Embryonic facial prominence (tissue), 1 donor: ENCODE measurements around the gene APOBEC3B.
"Not testable (repeated sequence)": the region's sequence is repeated elsewhere in the genome, so short reads cannot be mapped to it uniquely, and the experiment has no call there.

Source experiments
- DNase-seq: peaks from one replicate; pipeline ENCODE4 v3.0.0-alpha.2; 2016; ENCODE audit errors: extremely low spot score

APOBEC3B gene

DNA sequence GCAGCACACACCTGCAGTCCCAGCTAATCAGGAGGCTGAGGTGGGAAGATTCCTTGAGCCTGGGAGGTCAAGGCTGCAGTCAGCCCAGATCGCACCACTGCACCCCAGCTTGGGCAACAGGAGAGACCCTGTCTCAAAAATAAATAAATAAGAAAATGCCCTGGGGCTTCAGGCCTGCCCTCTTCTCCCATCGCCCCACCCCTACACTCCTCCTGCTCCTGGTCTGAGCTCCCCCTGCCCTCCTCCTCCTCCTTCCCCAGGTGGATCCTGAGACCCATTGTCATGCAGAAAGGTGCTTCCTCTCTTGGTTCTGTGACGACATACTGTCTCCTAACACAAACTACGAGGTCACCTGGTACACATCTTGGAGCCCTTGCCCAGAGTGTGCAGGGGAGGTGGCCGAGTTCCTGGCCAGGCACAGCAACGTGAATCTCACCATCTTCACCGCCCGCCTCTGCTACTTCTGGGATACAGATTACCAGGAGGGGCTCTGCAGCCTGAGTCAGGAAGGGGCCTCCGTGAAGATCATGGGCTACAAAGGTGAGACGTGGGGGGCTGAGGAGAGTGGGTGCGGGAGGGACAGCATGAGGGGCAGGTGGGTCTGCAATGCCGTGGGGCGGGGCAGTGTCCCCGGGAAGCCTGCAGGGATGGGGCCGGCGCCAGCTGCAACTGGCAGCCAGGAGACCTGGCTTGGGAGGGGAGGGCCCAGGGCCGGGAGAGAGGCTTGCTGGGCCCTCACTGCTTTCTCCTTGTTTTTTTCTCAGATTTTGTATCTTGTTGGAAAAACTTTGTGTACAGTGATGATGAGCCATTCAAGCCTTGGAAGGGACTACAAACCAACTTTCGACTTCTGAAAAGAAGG lies 49.5 kb downstream of the APOBEC3B start:
- DNase-seq: not testable (repeated sequence)

DNA sequence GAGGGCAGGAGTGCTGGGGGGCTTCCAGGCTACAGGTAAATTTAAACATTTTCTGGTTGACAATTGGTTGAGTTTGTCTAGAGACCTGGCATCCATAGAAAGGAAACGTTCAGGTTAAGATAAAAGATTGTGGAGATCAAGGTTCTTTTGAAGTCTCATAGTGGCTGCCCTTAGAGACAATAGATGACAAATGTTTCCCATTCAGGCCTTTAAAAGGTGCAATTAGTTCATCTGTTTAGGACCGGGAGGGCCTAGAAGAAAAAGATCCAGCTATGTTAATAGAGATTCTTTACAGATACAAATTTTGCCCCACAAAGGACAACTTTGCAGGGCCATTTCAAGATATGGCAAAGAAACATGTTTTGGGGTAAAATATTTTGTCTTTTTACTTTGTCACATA lies 54.9 kb downstream of the APOBEC3B start:
- not testable (repeated sequence) for DNase-seq

DNA sequence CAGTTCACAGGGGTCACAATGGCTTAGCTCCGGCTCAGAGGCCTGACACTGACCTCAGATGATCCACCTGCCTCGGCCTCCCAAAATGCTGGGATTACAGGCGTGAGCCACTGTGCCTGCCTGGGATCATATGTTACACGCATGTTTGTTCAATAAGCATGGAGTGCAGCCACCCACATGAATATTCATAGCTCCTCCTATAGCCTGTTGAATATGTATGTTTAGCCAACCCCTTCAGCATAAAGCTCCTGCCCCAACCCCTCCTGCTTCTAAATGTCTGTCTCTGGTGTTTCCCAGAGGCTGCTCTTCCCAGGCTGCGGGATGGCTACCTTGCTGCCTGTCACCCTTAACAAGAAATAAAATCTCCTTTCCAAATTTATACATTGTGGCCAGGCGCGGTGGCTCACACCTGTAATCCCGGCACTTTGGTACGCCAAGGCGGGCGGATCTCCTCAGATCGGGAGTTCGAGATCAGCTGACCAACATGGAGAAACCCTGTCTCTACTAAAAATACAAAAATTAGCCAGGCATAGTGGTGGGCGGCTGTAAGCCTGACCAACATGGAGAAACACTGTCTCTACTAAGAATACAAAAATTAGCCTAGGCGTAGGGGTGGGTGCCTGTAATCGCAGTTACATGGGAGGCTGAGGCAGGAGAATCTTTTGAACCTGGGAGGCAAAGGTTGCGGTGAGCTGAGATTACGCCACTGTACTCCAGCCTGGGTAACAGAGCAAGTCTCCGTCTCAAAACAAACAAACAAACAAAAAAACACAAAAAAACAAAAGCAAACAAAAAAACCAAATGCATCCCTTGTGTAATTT lies 57.4 kb downstream of the APOBEC3B start:
- DNase-seq: no peak

DNA sequence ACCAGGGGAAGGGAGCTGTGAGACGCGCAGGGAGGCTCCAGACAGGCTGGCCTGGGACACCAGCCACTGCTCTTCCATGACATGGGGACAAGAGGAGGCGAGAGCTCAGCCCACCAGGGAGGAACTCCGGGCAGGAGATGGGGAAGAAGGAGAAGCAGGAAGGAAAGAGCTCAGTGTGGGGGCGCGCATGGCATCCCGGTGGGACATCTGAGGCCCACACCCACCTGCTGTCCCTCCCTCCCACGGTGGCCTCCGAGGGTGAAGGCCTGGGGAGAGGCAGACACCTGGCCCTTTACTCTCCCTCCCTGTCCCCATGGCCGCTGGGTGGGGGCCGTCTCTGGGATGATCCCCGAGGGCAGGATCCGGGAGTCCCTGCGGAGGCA lies 58.0 kb downstream of the APOBEC3B start:
- DNase-seq: not testable (repeated sequence)

DNA sequence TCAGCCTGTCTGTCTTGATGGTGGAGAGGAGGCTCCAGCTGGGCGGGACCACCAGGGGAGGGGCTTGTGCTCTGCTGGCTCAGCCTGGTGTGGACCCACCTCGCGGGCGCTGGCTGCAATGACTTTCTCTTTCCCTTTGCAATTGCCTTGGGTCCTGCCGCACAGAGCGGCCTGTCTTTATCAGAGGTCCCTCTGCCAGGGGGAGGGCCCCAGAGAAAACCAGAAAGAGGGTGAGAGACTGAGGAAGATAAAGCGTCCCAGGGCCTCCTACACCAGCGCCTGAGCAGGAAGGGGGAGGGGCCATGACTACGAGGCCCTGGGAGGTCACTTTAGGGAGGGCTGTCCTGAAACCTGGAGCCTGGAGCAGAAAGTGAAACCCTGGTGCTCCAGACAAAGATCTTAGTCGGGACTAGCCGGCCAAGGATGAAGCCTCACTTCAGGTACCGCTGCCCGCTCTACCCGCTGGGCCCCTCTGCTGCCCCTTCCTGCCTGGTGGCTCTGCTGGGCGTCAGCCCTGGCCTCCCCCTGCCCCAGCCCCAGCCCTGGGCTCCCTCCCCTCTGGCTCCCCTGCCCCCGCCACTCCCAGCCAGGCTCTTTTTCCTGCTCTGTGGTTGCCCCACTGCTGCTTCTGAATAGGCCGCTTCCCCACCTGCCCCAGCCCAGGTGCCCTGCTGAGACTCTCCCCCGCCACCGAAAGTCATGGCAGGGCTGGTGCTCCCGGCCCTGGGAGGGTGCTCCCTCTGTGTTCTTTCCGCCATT lies 58.6 kb downstream of the APOBEC3B start, which contains the start of gene APOBEC3F:
Gene APOBEC3F, plus strand, starts transcription at position 327 of the 759 bp plus-strand sequence. Its CDS starts 97 bp downstream, at position 424.
- not testable (repeated sequence) for DNase-seq

DNA sequence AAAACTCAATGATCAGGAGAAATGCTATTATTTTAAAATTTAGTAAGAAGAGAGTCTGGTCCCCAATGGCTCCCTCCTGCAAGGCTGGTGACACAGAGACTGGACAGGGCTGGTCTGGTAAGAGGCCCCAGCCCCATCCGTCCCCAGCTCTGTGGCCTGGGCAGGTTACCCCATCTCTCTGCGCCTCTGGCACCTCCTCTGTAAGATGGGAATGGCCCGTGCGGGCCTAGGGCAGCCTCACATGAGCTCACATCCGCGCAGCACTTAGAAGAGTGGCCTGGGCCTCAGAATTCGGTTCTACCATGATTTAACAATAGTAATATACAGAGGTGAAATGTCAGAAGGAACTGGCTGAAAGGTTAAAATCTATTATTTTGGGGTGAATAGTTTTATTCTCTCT lies 59.8 kb downstream of the APOBEC3B start:
- no peak for DNase-seq
